GM21723 (cell line): Measurements from ENCODE around the gene MANSC4.

Experiments
- ATAC-seq: cut with Tn5 transposase; IDR thresholded peaks from one replicate; pipeline ENCODE4 v1.9.1; 2021; ENCODE audit warnings: mild to moderate bottlenecking, moderate library complexity; ENCODE audit not compliant: unreplicated experiment

Gene MANSC4

DNA sequence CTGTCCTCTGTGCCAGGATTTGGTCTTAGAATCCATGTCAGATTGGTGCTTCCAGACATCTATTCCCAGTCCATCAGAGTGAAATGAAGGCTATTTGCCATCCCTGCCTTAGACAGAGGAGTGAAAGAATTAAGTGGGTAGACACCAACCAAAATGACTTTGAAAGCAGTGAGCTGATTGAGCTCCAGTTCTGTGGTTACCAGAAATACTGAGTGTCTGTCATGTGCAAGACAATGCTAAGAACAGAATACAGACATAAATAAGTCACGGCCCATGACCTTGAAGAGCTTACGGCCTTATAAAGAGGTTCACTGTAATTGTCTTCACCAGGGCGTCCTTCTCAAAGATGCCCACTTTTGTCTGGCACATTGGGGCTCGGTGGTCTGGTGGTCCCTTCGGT is 21.6 kb upstream of the MANSC4 start:
- ATAC-seq = no peak

DNA sequence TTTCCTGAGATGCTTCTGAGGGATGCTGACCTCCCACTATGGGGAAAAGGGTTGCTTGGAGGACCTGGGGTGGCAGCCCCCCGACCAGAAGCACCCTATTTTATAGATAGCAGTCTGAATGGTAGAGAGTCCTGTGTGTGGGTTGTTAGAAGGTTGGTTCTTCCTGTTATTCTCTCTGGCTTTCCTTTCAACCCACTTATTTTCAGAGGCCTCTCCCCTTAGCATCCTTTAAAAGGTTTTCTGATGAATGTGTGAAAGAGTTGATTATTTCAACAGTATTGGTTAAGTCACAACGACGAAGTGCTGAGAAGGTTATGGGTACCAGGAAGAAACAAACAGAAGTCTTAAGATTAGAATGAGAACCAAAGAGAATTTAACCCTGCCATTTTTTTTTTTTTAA is 20.8 kb upstream of the MANSC4 start:
- no peak for ATAC-seq

DNA sequence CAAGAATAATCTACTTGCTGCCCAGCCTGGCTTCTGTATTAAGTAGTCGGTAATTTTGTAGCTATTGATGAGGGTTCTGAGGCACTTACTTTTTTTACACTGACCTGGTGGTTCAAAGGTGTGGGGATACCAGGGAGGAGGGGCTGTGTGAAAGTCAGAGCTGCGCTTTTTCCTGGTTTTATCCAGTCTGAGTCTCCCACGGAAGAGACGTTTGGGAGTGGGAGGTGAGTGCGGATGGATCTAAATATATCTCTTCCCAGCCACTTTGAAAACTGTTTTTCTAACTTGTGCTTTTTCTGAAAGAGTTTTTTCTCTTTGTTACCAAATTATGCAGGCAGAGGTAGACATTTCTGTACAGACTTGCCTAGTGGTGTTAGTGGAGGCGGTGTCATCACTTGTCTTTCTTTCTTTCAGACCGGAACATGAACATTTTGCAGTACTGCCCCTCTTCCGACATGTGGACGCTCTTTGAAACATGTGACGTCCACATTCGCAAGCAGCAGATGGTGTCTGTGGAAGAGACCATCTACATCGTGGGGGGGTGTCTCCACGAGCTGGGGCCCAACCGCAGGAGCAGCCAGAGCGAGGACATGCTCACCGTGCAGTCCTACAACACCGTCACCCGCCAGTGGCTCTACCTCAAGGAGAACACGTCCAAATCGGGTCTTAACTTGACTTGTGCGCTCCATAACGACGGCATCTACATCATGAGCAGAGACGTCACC is 17.4 kb upstream of the MANSC4 start:
- ATAC-seq = no peak

DNA sequence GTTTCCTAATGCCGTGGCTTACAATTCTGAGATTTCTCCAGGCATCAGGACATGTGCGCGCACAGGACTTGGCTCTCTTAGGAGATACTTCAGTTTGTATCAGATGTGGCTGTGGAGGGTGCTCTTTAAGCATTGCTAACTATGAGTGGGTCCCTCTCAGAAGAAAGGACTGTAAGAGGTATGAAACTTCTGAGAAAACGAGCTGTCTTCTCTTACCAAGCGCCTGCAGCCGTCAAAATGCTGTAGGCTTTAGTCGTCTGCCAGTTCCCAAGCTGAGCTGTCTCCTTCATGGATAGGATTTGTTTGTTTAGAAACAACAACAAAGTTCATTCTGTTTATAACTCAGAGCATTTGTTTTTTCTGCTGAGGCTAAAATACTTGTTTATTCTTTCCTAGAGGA is 16.1 kb upstream of the MANSC4 start:
- ATAC-seq = no peak

DNA sequence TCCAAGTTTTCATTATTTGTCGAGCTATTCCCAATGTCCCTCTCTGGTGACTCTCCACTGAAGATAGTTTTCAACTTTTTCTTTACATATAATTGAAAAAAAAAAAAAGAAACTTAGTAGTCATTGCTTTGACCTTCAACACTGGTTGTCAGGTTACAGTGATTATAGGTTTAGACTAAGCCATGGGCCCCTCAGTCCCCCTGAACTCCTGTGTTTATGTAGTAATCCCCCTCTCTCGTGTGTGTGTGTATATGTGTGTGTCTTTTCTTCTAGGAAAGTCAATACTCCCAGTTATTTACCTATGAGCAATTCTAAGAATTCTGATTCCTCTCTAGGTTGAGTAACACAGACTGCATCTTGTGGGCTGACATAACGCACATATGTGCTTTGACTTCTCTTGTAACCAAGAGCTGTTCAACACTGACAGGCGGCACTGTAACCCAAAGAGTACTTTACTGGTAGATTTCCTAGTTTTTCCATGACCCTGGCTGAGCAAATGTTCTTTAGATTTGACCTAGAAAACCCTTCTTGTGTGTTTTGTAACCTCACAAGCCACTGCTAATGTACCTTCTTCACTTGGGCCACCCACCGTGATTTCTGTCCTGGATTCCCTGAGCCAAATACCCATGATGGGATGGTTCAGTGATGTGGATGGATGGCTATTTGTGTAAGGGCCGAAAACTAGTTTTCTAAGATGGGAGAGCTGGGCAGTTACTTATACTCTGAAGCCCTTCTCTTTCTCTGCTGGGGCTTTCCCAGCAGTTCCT is 15.0 kb upstream of the MANSC4 start:
- ATAC-seq = no peak

DNA sequence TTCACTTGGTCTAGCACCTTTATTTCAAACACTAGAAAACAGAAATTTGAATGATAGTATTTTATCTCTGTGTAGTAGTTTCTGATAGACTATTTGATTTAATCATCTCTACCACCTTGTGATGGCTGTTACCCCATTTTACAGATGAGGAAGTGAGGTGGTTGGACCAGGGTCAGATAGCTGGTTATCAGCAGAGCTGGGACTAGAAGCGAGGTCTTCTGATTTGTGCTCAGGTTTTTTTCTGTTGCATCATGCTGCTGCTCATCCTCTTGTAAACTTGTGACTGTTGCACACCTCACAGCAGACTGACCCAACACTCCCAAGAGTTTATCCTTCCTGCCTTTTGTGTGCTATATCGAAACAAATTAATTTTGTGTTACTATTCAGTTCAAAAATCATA is 10.1 kb upstream of the MANSC4 start:
- ATAC-seq = no peak

DNA sequence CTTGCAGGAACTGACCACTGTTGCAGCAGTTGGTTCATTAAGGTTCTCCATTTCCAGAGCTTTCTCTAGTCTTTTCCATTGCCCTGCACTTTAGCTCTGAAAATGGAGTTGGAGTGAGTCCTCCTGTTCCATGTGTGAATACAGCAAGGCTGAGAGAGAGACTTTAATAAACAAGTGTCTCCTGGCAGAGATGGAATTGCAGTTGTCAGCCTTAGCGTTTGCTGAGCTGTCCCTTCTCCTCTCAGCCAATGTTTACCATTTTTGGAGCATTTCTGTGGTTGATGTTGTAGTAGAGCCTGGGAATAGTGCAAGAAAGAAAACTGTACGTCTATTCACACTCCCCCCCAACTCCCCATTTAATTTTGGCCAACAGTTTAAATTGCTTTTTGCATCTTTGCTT is 7.5 kb upstream of the MANSC4 start:
- no peak for ATAC-seq

DNA sequence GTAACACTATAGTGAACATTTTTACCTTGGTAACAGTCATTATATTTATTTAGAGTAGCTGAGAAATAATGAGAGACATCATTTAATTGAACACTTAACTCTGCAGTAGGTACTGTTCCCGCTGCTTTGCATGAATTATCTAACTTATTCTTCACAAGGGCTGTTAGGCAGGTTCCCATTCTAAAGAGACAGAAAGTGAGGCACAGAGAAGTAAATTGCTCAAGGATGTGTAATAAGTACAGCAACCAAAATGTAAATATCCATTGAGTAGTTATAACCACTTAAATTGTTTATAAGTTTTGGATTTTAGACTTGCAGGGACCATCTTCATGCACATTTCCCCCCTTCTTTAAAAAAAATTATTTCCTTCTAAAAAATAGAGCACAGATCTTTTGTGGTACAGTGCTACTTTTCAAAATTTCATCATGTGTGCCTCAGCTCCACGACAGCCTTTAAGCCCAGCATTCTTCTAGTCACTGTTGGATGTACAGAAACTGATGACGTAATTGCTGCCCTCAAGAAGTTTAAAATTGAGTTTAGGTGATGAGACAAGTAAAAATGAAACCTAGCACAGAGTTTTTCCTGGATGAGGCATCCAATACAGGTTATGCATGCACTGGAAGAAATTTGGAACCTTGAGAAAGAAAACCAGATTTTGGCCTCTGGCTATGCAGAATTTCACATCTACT is 6.0 kb upstream of the MANSC4 start:
- no peak for ATAC-seq

DNA sequence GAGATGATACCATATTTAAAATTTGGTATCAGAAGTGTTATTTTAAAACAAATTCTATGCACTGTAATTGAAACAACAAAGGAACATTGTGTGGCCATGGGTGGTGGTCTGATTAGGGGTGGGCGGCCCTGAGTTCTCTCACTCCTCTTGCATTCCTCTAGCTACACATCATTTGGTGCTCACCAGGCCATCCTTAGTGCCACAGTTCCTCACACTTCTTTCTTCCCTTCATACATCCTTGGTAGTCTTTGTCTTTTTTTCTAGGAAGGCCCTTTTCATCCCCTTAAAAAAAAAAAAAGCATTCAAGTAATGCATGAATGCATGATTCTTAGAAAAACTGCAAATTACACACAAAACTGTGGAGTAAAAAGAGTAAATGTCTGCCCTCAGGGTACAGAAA is 2.4 kb upstream of the MANSC4 start:
- ATAC-seq = no peak

DNA sequence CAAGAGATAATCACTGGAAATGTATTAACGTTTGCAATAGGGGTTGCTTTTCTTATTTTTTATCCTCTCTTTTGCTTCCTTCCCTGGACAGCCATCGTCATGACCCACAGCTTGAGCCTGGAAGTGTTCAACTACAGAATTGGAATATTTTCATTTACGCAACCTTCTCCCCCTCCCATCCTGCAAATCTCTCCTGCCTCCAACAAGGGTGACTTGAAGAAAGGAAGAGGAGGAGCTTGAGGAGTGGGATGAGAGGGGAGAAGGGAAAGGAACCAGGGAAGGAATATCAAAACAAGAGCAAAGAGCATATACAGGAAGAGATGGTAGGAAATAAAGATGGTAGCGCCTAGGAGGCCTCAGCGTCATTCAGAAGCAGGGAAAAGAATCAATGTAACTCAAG is 1.6 kb upstream of the MANSC4 start:
- ATAC-seq = no peak

DNA sequence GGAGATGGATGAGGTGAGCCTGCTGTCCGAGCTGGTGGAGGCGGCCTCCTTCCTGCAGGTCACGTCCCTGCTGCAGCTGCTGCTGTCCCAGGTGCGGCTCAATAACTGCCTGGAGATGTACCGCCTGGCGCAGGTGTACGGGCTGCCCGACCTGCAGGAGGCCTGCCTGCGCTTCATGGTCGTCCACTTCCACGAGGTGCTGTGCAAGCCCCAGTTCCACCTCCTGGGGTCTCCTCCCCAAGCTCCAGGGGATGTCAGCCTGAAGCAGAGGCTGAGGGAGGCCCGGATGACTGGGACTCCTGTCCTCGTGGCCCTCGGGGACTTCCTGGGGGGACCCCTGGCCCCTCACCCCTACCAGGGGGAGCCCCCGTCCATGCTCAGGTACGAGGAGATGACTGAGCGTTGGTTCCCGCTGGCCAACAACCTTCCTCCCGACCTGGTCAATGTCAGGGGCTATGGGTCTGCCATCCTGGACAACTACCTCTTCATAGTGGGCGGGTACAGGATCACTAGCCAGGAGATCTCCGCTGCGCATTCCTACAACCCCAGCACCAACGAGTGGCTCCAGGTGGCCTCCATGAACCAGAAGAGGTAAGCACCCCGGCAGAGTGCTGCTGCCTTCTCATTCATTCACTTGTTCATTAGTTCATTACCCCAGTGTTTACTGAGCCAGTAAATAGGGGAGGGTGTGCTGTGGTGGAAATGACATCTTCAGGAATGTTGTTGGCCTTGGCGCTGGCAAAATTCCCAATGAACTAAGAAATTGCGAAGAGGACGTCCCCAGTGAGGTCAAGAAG is 774 bp upstream of the MANSC4 start:
- ATAC-seq = peak; percentile 47

DNA sequence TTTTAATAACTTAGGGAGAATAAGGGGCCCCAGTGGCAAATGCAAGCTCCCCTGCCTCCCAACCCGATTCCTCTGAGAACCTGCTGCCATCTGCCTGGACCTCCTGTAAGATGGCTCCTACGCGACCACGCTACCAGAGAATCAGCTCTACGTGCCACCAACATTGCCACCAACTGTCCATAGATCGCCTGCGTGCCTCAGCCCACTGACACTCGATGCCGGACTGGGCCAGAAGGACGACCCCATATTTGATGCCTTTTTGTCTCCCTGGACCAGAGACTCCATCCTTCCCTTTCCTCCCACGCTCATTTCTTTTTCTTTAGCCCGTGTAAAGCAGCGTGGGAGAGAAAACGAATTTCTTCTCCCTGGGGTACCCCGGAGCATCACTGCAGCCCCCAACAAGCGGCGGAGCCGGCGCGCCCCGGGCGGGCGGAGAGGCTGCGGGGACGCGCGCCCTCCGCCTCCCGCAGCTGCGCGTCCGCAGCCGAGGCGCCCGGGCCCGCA is 568 bp downstream of the MANSC4 start:
- ATAC-seq = peak; percentile 17

DNA sequence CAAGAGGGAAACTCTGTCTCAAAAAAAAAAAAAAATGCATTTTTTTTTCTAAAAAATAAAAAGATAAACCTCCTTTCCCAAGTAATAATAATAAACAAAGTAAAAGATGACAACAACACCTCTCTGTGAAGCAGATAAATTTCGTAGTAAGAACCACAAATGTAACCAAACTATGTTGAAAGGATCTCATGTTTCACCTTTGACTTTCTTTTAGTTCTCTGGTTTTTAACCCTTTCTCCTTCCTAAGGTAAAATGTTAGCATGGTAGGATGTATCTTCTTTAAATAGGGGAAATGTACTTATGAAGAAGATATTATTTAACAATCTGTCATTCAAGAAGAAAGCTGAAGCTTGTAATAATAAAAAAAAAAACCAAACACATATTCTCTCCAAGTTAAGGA is 1.8 kb downstream of the MANSC4 start:
- ATAC-seq = no peak

DNA sequence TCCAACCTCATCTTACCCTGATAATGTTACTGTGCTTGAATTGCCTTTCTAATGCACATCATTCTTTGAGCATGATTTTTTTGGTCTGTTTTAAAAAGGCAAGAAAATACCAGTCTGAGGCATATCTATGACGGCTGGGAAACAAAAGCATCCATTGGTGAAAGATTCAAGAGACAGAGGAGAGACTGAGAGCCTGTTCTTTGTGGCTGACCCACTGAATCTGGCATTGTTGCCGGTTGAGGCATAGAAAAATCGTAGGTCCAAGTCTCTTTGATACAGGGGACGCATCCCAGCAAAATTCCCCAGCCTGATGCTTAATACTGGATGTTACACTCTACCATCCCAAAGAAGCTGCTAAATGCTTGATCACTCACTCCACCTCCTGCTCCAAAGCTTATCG is 2.9 kb downstream of the MANSC4 start:
- ATAC-seq = no peak

DNA sequence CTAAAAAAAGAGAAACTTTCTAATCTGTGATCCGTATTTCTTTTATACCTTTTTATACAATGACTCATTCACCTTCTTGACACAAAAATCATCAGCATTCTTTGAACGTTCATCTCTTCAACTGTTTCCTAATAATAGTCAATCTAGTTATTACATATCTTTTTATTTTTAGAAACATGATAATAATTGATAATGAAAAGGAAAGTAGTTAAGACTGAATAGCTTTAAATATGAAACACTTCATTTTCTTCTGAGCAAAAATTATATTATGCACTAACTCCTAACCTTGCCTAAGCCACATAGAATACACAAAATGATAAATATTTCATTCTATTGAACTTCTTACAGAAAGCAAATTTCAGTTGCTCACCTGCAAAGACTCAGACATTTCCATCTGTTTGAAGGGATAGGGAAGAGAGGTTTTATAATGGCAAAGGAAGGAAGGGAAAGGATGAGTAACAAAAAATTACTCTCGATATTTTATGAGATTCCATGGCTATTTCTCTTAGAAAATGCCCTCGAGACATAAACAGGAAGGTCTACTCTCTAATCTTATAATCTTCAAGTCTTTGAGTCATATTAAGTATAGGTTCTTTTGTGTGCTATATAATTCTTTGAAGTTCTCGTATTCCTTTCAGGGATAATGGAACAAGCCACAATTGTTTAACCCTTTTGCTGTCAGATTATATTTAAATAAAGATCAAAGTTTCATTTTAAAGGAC is 7.5 kb downstream of the MANSC4 start:
- ATAC-seq = no peak

DNA sequence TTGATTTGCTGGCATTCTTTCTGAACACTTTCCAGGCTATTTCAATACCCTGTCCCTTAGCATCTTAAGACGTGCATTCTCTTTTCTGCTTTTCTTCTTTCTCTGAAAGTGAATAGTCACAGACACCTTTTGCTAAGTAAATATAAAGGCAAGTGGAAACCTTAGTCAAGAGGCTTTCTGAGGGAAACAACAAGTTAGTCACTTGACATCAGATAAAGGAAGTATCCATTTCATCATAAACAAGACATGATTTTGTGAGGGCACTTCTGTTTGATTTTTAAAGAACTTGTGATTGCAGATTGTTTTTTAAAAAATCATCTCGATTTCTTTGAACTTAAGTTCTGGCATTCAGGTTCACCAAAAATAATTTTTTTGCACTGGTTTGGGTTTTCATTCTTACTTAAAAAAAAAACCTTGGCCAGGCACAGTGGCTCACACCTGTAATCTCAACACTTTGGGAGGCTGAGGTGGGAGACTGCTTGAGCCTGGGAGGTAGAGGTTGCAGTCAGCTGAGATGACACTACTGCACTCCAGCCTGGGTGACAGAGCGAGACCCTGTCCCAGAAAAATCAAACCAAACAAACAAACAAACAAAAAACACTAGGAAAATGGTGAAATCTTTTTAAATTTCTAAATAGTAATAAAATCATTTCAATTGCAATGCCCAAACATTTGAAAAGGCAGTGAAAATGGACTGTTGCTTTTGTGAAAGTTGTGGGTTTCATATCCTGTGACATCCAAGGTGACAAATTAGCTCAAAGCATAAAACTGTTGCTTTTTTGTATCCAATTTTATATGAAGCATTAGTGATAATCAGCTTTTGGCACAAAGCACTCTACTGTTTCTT is 8.3 kb downstream of the MANSC4 start:
- no peak for ATAC-seq

DNA sequence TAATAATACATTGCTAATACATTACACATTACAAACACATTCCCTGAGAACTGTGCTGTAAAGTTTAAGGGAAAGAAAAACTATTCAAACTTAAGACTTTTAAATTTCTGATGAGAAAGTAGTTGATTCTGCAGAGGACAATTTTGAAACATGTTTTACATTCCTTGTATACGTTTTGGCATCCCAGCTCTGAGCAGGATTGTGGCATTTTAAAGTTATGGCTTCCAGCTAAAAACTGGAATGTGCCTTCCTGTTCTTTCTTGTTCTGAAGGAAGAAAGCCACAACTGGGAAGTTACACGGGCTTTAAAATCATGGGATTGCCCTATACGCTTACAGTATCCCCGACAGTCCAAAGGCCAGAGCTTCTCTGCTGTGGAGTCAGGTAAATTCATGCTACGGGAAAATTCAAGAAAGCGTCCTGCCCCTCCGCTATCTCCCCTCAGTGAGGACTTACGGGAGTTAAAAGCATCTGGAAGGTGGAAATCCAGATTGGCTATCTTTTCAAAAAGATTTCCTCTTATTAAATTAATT is 10.8 kb downstream of the MANSC4 start:
- no peak for ATAC-seq

DNA sequence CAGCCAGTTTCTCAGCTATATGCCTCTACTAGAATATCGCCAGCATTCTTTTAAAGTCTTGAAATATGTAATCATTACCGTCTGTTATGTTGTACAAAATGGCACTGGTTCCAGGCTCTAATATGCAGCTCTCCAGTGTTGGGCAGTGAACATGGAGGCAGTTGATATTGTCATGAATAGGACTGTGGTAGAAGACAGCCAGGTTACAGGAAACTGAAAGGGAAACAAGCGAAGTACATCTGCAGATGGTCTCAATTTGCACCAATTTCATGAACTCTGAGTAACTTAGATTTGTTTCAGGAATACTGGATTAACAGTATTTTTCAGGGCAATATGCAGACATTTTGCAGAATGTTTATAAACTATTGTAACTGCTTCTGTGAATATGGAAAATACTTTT is 13.4 kb downstream of the MANSC4 start:
- ATAC-seq = no peak

DNA sequence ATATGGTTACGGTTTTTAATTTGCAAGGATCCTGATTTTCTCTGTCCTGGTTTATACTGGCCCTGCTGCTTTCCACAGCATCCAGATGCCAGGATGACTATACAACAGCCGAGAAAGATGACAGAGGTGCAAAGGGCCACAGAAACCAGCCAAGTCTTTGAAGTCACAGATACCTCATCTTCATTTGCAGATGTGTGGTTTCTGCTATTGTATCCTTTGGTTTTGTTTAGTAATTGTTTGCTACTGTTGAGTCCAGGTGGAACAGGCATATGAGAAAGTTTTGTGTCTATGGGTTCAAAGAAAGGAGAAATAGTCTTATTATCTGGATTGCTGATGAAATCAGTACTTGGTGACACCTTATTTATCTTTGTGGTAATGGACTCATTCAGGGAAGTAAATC is 17.3 kb downstream of the MANSC4 start:
- no peak for ATAC-seq
